HG03432 (cell line): ENCODE measurements around the gene THOC3.
A peak's percentile ranks its signal among the peaks of the same experiment; 100 is the strongest.
"Not testable (repeated sequence)": the region's sequence is repeated elsewhere in the genome, so short reads cannot be mapped to it uniquely, and the experiment has no call there.

ENCODE experiments used
- ATAC-seq: cut with Tn5 transposase; IDR thresholded peaks from one replicate; pipeline ENCODE4 v1.9.1; 2021; ENCODE audit warnings: mild to moderate bottlenecking, moderate library complexity; ENCODE audit not compliant: unreplicated experiment

The THOC3 gene

GRCh38 chr5:175967471-175968372, at the start of gene THOC3:
Gene THOC3, minus strand, starts transcription at chr5:175968315. Its CDS starts 107 bp downstream, at chr5:175968208.
- ATAC-seq, result peak; percentile 100

- ATAC-seq, result not testable (repeated sequence)
Observed at GRCh38 chr5:176017324-176017723, 49.2 kb upstream of the THOC3 start.

- not testable (repeated sequence) for ATAC-seq
Observed at GRCh38 chr5:176014360-176014759, 46.2 kb upstream of the THOC3 start.

- not testable (repeated sequence) for ATAC-seq
Observed at GRCh38 chr5:176011088-176011487, 43.0 kb upstream of the THOC3 start.

- ATAC-seq, result not testable (repeated sequence)
Observed at GRCh38 chr5:176010202-176010601, 42.1 kb upstream of the THOC3 start.

GRCh38 chr5:176007220-176007619, 39.1 kb upstream of the THOC3 start:
- not testable (repeated sequence) for ATAC-seq

GRCh38 chr5:176006819-176007218, 38.7 kb upstream of the THOC3 start:
- ATAC-seq, result not testable (repeated sequence)

GRCh38 chr5:175997979-175998378, 29.9 kb upstream of the THOC3 start:
- ATAC-seq, result not testable (repeated sequence)

GRCh38 chr5:175997495-175997894, 29.4 kb upstream of the THOC3 start:
- not testable (repeated sequence) for ATAC-seq

- ATAC-seq, result not testable (repeated sequence)
Observed at GRCh38 chr5:175996791-175997190, 28.7 kb upstream of the THOC3 start.

GRCh38 chr5:175995506-175995905, 27.4 kb upstream of the THOC3 start:
- ATAC-seq, result not testable (repeated sequence)

GRCh38 chr5:175979371-175979995, 11.4 kb upstream of the THOC3 start:
- not testable (repeated sequence) for ATAC-seq

GRCh38 chr5:175968381-175968780, 266 bp upstream of the THOC3 start:
- peak; percentile 27 for ATAC-seq

GRCh38 chr5:175962329-175962728, 5.8 kb downstream of the THOC3 start:
- not testable (repeated sequence) for ATAC-seq

- not testable (repeated sequence) for ATAC-seq
Observed at GRCh38 chr5:175960228-175960627, 7.9 kb downstream of the THOC3 start.

GRCh38 chr5:175958515-175958914, 9.6 kb downstream of the THOC3 start:
- ATAC-seq, result not testable (repeated sequence)

GRCh38 chr5:175954107-175954506, 14.0 kb downstream of the THOC3 start:
- not testable (repeated sequence) for ATAC-seq

GRCh38 chr5:175952810-175953209, 15.3 kb downstream of the THOC3 start:
- ATAC-seq, result not testable (repeated sequence)

GRCh38 chr5:175951339-175951969, 16.7 kb downstream of the THOC3 start:
- peak; percentile 81 for ATAC-seq

GRCh38 chr5:175948329-175949108, 19.6 kb downstream of the THOC3 start:
- ATAC-seq, result not testable (repeated sequence)
